COLO668 (cell line): ENCODE measurements around the gene RINT1.
"Not testable (repeated sequence)": the region's sequence is repeated elsewhere in the genome, so short reads cannot be mapped to it uniquely, and the experiment has no call there.

ENCODE experiments used
- DNase-seq: peaks from one replicate; lab custom pipeline; 2025; ENCODE audit not compliant: unreplicated experiment; lab: John Stamatoyannopoulos, UW

Gene RINT1

GRCh38 chr7:105596866-105597265 lies 64.9 kb downstream of the RINT1 start:
- DNase-seq, result no peak

DNA sequence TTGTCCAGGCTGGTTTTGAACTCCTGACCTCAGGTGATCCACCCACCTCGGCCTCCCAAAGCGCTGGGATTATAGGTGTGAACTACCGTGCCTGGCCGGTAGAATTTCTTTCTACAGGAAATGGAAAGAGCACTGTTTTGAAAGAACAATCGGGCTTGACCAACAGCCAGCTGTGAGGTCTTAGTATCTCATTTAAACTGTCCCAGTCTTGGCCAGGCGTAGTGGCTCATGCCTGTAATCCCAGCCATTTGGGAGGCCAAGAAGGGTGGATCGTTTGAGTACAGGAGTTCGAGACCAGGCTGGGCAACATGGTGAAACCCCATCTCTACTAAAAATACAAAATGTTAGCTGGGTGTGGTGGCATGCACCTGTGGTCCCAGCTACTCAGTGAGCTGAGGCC lies 67.1 kb downstream of the RINT1 start:
- DNase-seq, result not testable (repeated sequence)

DNA sequence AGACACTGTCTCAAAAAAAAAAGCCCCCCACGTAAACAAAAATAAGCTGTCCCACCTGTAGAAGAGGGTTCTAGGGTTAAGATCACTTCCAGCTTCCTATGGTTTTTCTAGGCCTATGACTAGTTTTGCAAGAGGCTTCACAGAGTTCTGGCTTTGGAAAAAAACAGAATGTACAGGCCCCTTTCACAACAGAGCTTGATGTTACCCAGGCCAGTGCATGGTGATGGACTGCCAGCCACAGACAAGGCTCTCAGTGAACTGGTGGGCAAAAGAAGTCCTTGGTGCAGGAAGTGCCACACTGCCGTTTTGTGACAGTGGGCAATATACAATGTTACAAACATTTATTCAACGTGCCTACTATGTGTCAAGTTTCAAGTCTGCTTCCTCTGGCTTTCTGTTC lies 67.5 kb downstream of the RINT1 start:
- no peak for DNase-seq

GRCh38 chr7:105600720-105601550 lies 68.9 kb downstream of the RINT1 start:
- DNase-seq, result no peak

GRCh38 chr7:105602325-105603305 lies 70.6 kb downstream of the RINT1 start:
- DNase-seq, result no peak

DNA sequence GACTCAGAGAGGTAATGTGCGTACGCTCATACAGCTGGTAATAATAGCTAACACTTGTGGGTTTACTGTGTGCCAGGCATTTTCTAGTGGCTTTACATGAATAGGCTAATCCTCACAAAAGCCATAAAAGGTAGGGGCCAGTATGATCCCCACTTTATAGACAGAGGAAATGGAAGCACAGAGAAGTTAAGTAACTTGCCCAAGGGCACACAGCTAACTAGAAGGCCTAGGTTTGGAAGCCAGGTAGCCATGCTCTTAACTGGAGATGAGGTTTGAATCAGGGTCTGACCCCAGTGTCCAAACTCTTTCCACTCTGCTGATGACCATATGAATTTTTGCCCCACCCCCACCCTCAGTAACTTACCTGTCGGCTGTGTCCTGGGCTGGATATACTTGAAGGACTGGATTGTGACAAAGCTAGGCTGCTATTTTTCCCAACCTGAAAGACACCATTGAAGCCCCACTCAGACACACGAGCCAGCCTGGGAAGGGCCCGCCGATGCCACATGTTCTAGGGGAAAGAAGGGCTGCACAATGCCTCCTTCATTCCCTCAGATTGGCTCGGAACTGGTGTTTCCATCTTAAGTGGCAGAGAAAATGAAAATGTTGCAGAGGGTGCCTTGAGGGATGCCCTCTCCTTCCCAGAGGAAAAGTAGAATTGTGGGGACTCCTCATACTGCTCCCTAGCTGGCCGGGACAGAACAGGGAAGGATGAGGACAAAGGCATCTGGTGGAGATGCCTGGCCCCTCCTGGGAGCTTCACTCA lies 78.3 kb downstream of the RINT1 start:
- DNase-seq, result no peak

- no peak for DNase-seq
These were observed 80.1 kb downstream of the RINT1 start for GRCh38 chr7:105611856-105612775.

- DNase-seq, result no peak
These were observed 80.8 kb downstream of the RINT1 start for GRCh38 chr7:105612806-105613205.

DNA sequence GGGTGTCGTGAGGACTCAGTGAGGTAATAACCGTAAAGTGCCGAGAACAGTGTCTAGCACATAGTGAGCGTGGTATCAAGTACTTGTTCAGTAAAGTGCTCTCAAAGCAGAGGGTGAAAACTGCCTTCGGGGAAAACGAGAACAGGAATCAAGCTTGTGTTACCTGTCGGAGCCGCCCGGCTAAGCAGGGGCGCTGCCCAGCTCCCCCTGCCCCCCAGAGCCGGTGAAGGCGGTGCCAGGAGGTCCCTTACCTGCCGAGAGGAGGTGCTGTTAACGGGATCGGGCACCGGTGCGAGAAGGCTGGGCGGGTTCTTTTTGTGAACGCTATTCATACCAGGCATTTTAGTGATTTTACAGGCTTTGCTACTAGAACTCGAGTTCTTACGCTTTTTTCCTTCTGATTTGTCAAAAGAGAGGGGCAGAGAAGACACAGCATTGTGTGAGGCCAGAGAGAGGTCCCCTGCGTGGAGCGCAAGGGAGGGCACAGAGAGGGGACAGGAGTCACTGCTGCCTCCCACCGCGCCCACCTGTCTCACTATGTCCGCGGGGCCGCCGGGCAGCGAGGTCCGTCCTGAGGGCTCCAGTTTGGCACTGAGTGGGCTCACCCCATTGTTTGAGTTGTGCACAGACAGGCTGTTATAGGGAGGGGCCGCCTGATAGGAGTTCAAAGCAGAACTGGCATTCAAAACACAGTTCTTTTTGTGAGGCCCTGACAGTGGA lies 81.8 kb downstream of the RINT1 start:
- DNase-seq, result no peak

DNA sequence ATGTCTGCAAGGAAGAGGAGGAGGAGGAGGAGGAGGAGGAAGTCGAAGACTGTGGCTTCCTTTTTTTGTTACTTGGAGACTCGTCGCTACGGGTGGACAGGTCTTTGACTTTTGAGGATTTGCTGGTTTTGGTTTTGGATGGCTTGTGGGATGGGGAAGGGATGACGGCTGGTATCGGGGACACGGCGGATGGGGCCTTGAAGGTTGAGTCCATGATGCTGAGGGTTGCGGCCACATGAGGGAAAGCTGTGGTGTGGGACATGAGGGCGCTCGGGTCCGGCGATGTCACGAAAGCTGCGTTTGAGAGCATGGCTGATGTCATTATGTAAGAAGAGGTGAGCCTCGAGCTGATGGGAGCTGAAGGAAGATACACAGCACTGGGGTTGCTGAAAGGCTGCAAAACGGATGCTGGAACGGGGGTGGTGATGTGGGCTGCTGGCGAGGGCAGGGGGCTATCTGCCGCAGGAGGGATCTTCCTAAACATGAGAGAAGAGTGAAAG lies 82.4 kb downstream of the RINT1 start:
- DNase-seq, result no peak
